Posterior vena cava (tissue), 2 donors: Measurements from ENCODE around the gene CREBBP. TPM values are rescaled to one million over a fixed set of nuclear protein-coding genes. Genes with fewer than 3 reads are reported as not detected.
A peak's percentile ranks its signal among the peaks of the same experiment; 100 is the strongest.

Experiments used
- DNase-seq: peaks from one replicate; pipeline ENCODE4 v3.0.0-alpha.2; 2020; ENCODE audit warnings: low spot score
- intact Hi-C, 2 donors: fragments of 100-400 bp; cut with DNase I; formaldehyde crosslinking; loops; one replicate each; pipeline versions ENCODE4 v1.14.1 to v1.14.2; 2022 to 2023
- total RNA-seq, 2 donors: library from RNA; stranded (reverse); fragmentation: NEBNext Ultra II Directional; extraction: Animal tissue kit (Norgen Biotek cat#: 25700); gene quantifications; one replicate each; pipeline ENCODE4 v1.2.1, GENCODE V29; 2021
- donor health status: DM: yes; HTN: yes; CAD: no.
- donor health status: DM: yes; HTN: yes; CAD: no.

Gene CREBBP
- total RNA-seq, 2 donors from 2014 or later, result 48.4 to 56.8 TPM

GRCh38 chr16:3787924-3788661 is 92.4 kb downstream of the CREBBP start:
- intact Hi-C loops, result no loop called here
- DNase-seq, result no peak

GRCh38 chr16:3785413-3785812 is 95.1 kb downstream of the CREBBP start:
- intact Hi-C loops, result no loop called here
- DNase-seq, result no peak

DNA sequence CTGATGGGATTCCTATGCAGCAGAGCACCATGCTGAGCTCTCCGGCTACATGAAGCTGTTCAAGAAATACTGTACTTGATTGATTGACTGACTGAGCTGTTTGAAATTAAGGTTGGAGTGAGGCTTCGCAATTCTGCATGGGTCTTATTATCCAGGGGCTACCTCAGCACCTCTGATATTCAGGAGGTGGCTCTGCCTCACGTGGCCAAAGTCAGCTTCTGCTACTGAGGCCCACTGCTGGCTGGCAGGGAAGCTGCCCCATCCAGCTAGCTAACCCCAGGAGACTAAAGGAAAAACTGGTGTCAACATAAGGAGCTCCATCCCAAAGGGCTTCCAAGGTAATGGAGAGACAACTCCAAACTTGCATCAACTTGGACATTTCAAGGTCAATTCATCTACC is 97.0 kb downstream of the CREBBP start:
- intact Hi-C loops, result loop anchor here in 1 of 2 donors (5.0 kb wide), 1 partner anchor 94 kb away; no protein-coding TSS in a partner anchor
- DNase-seq, result peak; percentile 10

- peak; percentile 66 for DNase-seq
- intact Hi-C loops, result loop anchor here in 1 of 2 donors (5.0 kb wide), 1 partner anchor 95 kb away; no protein-coding TSS in a partner anchor
Observed at GRCh38 chr16:3782566-3782965, 97.9 kb downstream of the CREBBP start.

GRCh38 chr16:3781421-3781820 is 99.1 kb downstream of the CREBBP start:
- no peak for DNase-seq
- intact Hi-C loops, result loop anchor here in 1 of 2 donors (5.0 kb wide), 1 partner anchor 96 kb away; no protein-coding TSS in a partner anchor

DNA sequence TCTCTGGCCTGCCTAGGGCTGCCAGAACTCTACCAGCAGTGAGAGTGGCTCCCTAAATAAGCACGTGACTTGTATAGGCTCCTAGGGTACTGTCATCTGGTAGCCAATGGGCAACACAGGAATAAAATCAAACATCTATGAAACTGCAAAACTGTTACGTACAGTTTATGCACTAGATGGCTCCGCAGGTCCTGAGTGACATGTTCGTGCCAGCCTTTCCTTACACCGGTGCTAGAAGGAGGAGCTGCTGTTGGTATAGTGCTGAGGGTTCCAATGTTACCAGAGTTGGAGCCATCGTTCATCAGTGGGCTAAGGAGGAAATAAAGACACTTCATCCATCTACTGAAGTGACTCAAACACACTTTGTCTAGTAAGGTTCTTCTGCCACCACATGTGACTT is 99.9 kb downstream of the CREBBP start:
- DNase-seq, result no peak
- intact Hi-C loops, result loop anchor here in 1 of 2 donors (5.0 kb wide), 1 partner anchor 97 kb away; no protein-coding TSS in a partner anchor

DNA sequence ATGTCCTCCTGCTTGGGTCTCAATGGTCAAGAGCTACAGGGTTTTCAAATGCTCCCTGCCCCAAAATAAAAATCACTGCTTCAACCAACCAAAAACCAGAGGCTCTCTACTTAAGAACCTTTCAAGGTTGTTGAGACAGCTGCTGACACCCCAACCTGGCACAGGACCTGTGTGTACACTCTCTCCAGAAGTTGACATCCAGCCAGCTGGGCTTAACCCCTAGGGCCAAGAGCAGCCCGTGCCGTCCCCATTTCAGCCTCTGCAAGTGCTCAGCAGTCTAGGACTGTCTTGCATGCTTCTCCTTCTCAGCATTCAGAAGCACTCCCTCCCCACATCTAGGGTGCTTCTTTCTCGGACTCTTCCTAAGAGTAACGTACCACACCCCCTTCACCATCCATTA is 104.2 kb downstream of the CREBBP start:
- intact Hi-C loops, result no loop called here
- DNase-seq, result no peak

GRCh38 chr16:3774819-3775218 is 105.7 kb downstream of the CREBBP start:
- intact Hi-C loops, result no loop called here
- DNase-seq, result peak; percentile 24

GRCh38 chr16:3774156-3774767 is 106.3 kb downstream of the CREBBP start:
- no peak for DNase-seq
- intact Hi-C loops, result no loop called here

DNA sequence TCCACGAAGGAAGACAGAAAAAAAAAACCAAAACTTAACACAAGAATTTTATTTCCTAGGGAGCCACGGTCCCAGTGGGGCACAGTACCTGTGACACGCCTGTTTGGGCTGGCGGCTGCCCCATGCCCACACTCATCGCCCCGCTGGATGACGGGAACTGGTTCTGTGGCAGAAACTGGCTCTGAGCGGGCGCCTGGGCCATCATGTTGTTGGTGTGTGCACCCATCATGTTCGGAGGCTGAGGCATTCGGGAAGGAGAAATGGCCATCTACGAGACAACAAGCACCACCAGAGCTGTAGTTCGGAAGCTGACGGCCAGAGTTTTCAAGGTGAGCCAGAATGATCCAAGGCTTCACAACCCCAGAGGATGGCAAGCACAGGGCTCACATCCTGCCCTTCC is 106.8 kb downstream of the CREBBP start:
- intact Hi-C loops, result no loop called here
- DNase-seq, result no peak

DNA sequence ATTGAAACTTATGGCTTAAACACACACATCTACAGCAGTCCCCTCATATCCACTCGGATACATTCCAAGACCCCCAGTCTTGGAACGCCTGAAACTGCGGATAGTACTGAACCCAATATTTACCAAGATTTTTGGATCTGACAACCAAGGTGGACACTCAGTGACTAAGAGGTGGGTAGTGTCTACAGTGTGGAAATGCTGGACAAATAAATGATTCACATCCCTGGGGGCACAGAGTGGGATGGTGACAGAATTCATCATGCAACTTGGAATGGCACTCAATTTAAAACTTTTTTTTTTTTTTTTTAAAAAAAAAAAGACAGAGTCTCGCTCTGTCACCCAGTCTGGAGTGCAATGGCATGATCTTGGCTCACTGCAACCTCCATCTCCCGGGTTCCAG is 109.0 kb downstream of the CREBBP start:
- DNase-seq, result no peak
- intact Hi-C loops, result no loop called here

DNA sequence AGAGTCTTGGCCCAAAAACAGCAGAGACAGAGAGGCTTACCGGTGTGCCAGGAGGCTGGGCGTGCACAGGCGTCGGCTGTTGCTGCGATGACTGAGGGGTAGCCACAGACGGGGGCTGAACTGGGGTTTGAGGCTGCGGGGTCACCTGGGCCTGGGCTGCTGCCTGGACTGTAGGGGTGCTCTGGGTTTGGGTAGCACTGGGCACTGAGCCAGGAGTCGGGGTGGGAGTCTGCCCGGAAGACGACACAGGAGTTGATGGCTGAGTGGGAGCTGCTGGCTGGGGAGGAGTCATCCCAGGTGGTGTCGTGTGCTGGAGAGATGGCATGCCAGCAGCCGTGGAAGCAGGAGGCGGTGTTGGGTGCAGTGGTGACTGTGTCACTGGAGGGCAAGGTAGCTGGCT is 110.0 kb downstream of the CREBBP start:
- intact Hi-C loops, result no loop called here
- DNase-seq, result peak; percentile 71

DNA sequence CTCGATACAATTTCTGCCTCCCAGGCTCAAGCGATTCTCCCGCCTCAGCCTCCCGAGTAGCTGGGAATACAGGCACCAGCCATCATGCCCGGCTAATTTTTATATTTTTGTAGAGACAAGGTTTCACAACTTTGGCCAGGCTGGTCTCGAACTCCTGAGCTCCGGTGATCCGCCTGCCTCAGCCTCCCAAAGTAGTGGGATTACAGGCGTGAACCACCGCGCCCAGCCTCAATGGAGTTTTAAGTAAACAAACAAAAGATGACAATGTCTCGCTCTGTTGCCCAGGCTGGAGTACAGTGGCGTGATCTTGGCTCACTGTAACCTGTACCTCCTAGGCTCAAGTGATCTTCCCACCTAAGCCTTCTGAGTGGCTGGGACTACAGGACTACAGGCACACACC is 110.6 kb downstream of the CREBBP start:
- DNase-seq, result peak; percentile 54
- intact Hi-C loops, result loop anchor here in 1 of 2 donors (10.0 kb wide), 2 partner anchors 65 to 105 kb away; no protein-coding TSS in a partner anchor

- intact Hi-C loops, result loop anchor here in 1 of 2 donors (10.0 kb wide), 2 partner anchors 66 to 106 kb away; no protein-coding TSS in a partner anchor
- peak; percentile 42 for DNase-seq
Observed at GRCh38 chr16:3769013-3769412, 111.5 kb downstream of the CREBBP start.

GRCh38 chr16:3767333-3767986 is 113.1 kb downstream of the CREBBP start:
- peak; percentile 46 for DNase-seq
- intact Hi-C loops, result loop anchor here in 1 of 2 donors (10.0 kb wide), 2 partner anchors 67 to 107 kb away; no protein-coding TSS in a partner anchor

- intact Hi-C loops, result loop anchor here in 1 of 2 donors (10.0 kb wide), 2 partner anchors 69 to 109 kb away; no protein-coding TSS in a partner anchor
- DNase-seq, result no peak
Observed at GRCh38 chr16:3766177-3766576, 114.3 kb downstream of the CREBBP start.

- intact Hi-C loops, result loop anchor here in 1 of 2 donors (5.0 to 10.0 kb wide), 3 partner anchors 70 to 812 kb away; no protein-coding TSS in a partner anchor
- no peak for DNase-seq
Observed at GRCh38 chr16:3764409-3764808, 116.1 kb downstream of the CREBBP start.

- intact Hi-C loops, result loop anchor here in 1 of 2 donors (5.0 to 10.0 kb wide), 3 partner anchors 73 to 810 kb away; no protein-coding TSS in a partner anchor
- no peak for DNase-seq
Observed at GRCh38 chr16:3762107-3762750, 118.3 kb downstream of the CREBBP start.
